GM19025 (cell line): ENCODE data around the gene ZNF710.
A peak's percentile ranks its signal among the peaks of the same experiment; 100 is the strongest.

Experiments
- ATAC-seq: cut with Tn5 transposase; IDR thresholded peaks from one replicate; pipeline ENCODE4 v1.9.1; 2021; ENCODE audit warnings: mild to moderate bottlenecking, low read depth, moderate library complexity; ENCODE audit not compliant: unreplicated experiment

The ZNF710 gene

DNA sequence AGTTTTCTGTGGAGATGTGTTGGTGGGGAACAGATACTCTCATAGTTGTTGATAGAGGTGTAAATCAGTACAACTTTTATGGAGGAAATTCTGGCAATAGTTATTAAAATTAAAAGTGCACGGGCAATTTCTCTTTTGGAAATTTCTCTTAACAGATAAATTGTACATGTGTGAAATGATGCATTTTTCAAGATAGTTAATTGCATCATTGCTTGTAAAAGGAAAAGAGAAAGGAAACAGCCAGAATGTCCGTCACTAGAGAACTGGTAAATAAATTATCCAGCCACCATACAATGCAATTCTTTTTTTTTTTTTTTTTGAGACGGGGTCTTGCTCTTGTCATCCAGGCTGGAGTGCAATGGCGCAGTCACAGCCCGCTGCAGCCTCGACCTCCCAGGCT is 14.2 kb downstream of the ZNF710 start:
- no peak for ATAC-seq

DNA sequence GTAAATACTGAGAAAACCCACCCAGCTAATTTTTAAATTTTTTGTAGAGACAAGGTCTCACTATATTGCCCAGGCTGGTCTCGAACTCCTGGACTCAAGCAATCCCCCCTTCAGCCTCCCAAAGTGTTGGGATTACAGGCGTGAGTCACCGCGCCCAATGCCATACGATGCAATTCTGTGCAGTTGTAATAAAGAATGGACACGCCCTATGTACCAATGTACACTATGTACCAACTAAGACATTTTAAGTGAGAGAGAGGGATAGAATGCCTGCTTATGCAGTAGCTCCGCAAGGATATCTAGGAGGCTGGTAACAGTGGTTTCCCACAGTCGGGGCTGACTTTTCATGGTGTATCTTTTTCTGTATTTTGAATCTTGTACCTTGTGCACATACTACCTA is 14.6 kb downstream of the ZNF710 start:
- ATAC-seq, result no peak

DNA sequence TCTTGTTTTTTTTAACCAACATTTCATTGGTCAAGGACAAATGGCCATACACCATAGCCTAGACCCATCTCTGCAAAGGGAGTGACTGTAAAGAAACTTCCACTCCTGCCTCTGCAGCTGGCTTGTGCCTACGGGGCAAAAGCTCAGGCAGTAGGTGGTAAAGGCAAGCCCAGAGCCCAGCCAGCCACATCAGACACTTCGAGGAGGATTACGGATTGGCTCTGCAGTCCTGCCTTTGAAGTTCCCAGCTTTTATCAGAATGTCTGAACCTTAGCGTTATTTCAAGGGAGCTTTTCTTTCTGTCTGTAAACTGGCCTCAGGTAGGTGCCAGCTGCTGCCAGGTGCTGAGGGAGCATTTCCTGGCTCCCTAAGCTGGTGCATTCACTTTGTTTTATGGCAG is 15.6 kb downstream of the ZNF710 start:
- ATAC-seq, result no peak

DNA sequence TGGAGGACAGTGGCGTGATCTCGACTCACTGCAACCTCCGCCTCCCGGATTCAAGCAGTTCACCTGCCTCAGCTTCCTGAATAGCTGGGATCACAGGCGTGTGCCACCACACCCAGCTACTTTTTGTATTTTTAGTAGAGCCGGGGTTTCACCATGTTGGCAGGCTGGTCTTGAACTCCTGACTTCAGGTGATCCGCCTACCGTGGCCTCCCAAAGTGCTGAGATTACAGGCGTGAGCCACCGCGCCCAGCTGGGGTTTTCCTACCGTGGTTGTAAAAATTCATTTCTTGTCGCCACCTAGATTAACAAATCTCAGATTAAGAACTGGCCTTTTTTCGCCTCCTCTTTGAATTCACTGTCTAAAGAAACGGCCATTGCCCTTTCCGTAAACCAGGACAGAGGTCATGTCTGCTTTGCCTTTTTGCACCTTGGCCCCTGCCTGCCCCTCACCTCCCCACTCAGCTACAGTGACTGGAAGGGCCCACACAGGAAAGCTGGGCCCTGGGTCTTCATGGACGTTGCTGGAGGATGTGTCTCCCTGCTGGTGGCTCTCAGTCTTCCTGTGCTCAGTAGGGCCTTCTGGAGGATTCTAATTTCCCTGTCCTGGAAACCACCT is 17.2 kb downstream of the ZNF710 start:
- no peak for ATAC-seq

DNA sequence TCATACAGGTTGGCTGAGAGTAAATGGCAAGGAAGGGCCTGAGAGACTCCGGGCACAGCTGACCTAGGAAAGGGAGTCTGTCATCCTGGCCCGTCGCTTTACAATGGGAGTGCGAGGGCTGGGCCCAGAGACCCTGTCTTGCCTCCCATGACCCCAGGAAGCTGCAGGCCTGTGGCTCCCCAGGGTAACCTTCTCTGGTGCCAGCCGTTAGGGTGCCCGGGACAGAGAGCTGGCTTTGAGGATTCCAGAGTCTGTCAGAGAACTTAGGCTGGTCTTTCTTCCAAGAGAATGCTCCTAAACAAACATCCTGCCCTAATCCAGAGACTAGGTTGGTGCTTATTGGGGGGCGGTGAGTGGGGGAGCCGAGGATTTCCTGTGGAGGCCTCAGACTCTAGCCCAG is 18.5 kb downstream of the ZNF710 start:
- ATAC-seq, result no peak

DNA sequence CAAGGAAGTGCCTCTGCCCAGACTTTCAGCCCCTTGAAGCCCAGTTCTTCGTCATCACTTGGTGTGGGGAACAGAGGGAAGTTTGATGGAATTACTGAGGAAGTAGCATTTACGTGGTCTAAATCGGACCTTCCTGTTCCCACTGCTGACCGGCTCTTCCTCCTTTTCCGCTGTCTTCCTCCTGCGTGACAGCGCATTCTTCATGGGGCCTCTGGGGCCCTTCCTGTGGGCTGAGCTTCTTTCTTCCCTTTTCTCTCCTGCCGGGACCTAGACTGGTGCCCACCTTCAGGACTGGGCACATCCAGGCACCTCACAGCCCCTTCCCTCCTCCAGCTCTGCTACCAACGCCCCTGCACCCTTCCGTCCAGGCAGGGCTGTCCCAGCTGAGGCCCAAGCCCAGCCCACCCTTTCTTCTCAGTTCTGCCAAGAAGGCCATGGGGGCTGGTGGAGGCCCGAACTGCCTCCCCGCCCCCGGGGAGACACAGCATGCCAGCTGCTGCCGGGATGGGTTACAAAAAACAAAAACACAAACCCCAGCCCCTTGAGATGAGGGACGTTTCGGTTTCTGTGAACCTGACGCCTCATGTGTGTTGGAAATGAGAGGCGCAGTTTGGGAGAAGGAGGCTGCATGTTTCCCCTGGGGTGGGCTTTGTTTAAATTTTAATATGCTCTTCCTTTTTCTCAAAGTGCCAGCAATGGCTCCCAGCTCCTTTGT is 19.1 kb downstream of the ZNF710 start:
- ATAC-seq, result no peak

DNA sequence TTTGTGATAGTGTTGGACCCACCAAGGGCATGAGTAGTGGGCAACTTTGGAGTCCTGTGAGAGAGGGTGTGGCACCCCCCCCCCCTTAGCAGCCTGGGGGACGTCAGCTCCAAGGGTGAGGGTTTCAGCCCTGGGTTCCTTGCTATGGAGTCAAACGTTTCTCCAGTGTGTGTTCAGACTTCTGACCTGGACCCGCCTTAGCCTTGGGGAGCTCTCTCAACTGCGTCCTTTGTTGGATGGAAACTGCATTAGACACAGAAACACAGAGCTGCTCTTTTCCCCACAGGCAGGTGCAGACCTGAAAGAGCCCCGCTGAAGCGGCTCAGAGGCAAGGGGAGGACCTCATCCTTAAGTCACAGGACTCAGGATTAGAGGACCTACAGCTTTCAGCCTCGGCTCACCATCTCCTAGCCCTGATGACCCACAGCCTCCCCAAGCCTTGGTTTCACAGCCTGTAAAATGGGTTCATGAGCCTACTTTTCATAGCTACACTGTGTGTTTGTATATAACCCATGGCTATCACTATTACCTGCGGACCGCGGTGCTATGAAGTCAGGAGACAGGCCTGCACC is 19.9 kb downstream of the ZNF710 start:
- no peak for ATAC-seq

DNA sequence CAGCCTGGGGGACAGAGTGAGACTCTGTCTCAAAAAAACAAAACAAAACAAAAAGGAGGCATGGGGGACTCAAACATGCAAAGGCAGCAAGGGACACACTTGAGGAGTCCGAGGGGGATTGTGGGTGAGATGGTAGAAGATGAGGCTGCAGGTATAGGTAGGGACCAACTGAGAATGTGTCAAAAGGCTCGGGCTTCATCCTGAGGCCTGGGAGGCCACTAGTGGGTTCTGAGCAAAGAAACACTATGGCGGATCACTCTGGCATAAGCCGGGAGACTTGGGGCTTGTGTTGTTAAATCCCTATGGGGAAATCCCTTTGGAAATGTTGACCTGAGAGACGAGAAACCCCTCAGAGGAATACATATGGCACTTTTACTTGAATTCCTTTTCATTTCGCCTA is 21.2 kb downstream of the ZNF710 start:
- ATAC-seq, result no peak

DNA sequence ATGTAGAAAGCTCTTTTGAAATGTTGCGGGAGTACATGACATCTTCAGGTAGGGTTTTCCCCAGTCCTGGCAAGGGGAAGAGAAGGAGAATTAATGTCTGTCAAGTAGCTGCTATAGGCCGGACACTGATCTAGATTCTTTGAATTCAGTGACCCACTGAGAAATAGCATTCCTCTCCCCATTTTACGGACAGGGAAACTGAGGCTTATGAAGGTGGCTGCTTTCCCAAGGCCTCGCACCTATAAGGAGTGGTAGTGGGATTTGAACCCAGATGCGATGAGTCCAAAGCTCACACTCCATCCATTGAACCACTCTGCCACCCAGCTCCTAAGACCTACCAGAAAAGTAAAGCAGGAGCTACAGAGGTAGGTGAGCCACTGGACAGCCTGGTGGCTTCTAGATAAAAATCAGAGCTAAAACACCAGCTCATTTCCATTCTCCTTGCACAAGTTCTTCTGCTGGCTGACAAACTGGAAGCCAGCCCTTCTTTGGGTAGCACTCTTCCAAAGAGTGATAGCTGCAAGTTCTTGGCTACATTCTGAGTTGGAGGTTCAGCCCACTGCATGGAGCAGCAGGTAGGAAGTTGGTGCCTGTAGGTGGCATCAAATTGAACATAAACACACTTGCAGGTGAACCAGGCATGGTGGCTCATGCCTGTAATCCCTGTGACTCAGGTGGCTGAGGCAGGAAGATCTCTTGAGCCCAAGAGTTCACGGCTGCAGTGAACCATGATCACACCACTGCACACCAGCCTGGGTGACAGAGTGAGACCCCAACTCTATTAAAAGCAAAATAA is 22.0 kb downstream of the ZNF710 start:
- no peak for ATAC-seq

DNA sequence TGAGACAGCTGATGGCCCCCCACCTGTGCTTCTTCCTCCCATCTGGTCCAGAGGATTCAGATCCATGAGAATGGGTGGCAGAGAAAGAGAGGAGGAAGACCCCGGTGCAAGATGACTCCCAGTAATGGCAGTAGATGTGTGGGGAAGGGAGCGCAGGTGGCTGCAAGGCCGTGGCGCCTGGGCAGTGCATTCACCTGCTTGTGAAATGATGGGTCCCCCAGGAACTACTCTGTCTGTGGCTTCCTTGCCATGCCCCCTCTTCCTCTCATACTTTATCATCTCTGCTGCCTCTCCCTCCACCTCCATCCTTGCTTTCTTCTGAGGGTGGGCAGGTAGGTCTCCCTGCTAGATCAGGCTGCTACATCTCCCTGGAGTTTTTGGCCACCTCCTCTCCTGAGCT is 23.3 kb downstream of the ZNF710 start:
- no peak for ATAC-seq

DNA sequence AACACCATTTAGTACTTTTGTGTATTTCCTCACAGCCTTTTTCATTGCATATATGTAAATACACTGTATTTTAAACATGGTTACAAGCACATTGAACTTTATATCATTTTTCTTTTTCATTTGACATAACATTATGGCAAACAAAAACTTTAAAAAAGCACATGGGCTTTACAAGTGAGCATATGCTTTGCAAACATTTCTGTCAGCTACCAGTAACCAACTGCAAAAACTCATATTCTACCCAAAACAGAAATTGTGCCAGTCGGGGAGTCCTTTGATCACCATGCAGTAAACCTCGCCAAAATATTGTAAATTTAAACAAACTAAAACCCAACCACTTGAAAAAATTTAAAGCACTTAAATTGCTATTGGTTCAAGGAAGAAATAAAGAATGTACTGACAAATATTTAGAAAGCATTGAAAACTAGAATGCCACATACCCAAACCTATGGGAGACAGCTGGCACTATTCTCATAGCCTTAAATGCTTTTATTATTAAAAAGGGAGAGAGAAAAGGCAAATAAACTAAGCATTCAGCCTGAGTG is 24.4 kb downstream of the ZNF710 start:
- no peak for ATAC-seq

DNA sequence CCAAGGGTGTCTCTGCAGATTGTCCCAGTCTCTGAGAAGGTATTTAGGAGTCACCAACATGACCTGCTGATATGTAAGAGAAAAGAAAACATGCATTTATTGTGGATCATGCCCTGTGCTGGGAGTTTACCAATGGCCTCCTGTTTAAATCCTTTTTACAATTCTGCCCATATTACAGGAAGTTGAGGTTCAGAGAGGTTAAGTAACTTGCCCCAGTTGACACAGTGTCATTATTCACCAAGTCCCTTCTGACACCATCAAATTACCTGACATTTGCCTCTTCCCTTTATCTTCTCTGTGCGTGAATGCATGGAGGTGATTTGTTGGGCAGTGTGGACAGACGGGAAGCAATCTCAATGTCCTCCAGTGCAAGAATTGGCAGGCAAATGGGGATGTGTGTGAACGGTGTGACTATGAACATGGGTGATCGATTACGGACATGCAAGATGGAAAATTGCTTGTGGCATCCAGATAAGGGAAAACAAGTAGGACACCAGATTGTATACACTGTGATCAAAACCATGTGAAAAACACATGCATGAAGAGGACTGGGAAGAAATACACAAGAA is 27.3 kb downstream of the ZNF710 start:
- no peak for ATAC-seq

DNA sequence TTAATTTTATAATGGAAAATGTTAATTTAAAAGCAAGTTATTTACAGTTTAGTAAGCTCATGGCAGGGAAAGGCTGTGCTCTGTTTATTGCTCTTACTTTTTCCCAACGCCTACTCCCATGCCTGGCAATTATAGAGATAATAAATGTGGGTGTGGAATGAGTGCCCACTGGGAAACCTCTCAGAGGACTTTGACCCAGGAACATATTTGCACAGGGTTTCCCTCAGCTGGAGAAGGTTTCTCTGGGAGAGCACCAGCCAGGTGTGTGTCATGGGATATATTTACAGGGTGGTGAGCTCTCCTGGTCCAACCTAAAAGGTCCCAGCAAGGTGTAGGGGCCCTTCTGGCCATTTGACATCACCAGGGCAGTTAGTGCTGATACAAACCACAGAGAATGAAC is 27.9 kb downstream of the ZNF710 start:
- no peak for ATAC-seq

DNA sequence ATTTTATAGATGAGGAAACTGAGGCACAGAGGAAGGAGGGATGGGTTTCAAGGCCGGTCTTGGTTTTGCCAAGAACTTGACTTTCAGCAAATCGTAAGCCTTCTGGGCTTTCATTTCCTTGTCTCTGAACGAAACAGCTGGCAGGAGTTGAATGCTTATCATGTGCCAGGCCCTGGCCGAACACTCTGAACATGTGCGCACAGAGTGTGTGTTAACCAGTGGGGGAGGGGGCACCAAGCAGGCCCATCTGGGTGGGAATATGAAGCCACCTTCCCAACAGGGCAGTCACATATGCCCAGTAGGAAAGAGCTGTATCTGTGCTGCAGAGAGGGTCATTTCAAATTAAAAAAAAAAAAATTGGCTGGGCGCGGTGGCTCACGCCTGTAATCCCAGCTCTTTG is 29.3 kb downstream of the ZNF710 start:
- ATAC-seq, result no peak

DNA sequence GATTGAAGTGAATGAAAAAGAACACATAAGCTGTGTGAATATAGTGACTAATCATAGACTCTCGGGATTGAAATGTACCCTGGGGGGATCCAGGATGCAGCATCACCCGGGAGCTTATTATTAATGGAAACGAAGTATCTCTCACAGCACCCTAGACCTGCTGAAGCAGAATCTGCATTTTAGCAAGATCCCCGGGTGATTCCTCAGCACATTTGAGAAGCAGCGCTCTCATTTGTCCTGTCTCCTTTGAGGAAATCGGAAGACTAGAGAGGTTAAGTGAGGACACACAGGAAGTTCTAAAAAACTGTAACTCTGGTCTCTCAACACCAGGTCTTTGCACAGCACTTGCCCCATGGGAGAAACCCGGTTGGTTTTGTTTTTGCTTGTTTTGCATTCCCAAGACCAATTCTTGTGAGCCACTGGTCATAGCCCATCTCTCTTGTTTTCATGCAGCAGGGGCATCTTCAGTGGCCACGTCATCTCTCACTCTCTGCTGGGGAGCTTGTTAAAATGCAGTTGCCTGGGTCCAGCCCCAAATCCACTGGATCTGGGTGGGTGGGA is 30.2 kb downstream of the ZNF710 start:
- ATAC-seq, result peak; percentile 88

DNA sequence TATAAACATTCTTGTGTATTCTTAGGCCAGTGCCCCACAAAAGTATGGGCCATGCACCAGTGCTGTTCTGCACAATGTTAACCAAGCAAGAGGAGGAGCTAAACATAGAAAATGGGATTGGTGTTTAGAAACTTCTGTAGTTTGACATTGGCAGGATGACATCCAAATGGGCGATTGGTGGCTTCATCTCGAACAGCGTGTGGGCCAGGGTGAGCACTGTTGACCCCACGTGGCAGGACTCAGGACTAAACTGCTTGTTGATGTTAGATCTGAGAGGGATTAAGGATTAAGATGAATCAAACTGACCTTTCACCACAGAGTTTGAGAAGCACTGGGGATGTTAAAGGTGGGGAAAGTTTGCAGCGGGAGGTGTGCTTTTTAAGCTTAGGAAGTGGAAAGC is 31.9 kb downstream of the ZNF710 start:
- no peak for ATAC-seq

DNA sequence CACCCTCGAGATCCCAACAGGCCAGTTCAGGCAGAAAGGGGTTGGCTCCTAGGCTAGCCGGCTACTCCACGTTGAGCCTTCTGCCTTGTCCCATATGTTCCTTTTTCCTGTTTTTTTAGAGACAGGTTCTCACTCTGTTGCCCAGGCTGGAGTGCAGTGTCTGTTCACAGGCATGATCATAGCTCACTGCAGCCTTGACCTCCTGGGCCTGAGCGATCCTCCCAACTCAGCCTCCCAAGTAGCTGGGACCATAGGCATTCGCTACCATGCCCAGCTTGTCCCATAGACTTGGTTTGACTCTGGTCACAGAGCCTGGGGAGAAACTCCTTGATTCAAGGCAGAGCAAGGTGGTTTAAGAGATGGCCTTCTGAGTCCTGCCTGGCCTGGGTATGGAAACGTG is 32.3 kb downstream of the ZNF710 start:
- ATAC-seq, result no peak

DNA sequence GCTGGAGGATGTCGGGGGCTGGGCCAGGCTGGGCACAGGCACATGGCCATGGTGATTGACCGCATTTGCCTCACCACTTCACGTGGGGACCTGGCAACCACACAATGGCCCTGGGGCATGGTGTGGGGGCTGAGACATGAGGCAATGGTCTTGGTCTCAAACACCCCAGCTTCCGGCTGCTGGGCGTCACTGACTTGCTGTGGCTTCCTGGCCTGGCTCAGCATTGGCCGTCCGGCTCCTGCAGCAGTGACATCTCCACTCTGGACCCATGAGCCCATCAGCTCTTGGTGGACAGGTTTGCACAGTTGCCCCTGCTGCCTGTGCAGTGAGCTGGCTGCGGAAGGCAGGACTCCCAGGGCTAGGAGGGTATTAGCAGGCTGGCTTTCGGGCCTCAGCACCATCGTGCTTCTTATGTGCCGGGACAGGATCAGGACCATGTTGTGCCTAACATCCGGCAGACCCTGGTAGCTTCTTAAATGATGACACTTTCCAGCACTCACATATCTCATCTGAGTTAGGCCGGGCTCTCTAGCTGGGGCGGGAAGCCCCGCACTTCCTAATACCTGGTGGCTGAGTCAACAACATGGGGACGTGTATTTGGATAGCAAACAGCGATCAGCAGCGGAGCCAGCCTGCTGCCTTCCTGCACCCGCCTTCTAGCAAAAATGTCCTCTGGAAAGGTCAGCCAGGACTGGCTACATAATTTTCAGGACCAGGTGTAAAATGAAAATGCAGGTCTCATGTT is 34.1 kb downstream of the ZNF710 start:
- no peak for ATAC-seq

DNA sequence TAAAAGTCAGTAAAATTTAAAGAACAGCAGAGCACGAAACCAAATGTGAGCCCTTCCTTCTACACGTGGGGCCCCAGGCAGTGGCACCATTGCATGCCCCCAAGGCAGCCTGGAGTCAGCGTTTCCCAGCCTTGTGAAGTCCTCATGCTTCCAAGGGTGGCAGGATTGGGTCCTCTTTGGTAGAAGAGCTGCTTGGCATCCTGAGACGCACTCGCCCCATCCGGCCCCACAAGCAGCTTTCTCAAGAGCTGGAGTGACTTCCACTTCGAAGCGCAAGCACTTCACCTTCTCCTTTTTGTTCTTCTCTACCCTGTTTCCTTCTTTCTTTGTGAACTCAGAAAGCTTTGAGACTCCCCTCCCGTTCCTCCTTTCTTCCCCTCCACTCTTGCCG is 34.7 kb downstream of the ZNF710 start:
- no peak for ATAC-seq

DNA sequence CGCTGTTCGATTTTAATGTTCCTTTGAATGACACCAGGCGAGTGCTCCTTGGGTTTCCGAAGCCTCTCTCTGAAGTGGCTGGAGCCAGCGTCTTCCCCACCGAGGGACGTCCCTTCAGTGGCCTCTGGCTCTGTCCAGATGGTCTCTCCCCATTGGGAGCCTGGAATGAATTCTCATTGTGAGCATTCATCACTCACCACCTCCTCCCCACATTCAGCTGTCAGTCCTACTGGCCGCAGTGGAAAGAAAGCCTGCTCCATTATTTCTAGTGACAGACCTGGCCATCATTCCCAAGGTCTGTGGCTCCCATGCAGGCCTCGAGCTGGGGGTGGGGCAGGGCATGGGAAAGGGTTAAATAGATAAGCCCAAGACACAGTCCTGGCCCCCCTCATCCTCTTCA is 35.2 kb downstream of the ZNF710 start:
- no peak for ATAC-seq
